PC-3 (cell line): ENCODE results near the gene DHRS4.
"Not testable (repeated sequence)": the region's sequence is repeated elsewhere in the genome, so short reads cannot be mapped to it uniquely, and the experiment has no call there.

Source experiments
- EZH2 ChIP-seq: fragments of 300-600 bp; sonication (generic); IDR thresholded peaks from one replicate; pipeline ENCODE4 v1.6.1; 2017; ENCODE audit warnings: antibody characterized with exemption, mild to moderate bottlenecking, low read length; ENCODE audit not compliant: unreplicated experiment
- TF ChIP-seq, protein P1 (sequence below): fragments of 300-600 bp; sonication (generic); conservative IDR thresholded peaks from 2 replicates; pipeline ENCODE4 v1.5.1; 2017; ENCODE audit warnings: antibody characterized with exemption, low read depth, mild to moderate bottlenecking, low read length

DNA sequence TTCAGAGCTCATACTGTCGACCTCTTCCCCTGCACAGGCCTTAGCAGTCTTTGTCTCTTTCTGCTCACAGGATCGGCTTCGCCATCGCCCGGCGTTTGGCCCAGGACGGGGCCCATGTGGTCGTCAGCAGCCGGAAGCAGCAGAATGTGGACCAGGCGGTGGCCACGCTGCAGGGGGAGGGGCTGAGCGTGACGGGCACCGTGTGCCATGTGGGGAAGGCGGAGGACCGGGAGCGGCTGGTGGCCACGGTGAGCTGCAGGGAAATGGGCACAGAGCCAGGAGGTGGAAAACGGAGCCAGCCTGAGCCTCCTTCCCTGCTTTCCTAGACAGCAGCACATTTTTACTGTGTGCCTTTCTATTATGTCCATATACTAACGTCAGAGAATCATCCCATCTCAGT, 1.4 kb downstream of the DHRS4 start:
- TF ChIP-seq, protein P1, sequence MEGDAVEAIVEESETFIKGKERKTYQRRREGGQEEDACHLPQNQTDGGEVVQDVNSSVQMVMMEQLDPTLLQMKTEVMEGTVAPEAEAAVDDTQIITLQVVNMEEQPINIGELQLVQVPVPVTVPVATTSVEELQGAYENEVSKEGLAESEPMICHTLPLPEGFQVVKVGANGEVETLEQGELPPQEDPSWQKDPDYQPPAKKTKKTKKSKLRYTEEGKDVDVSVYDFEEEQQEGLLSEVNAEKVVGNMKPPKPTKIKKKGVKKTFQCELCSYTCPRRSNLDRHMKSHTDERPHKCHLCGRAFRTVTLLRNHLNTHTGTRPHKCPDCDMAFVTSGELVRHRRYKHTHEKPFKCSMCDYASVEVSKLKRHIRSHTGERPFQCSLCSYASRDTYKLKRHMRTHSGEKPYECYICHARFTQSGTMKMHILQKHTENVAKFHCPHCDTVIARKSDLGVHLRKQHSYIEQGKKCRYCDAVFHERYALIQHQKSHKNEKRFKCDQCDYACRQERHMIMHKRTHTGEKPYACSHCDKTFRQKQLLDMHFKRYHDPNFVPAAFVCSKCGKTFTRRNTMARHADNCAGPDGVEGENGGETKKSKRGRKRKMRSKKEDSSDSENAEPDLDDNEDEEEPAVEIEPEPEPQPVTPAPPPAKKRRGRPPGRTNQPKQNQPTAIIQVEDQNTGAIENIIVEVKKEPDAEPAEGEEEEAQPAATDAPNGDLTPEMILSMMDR = not testable (repeated sequence)
- not testable (repeated sequence) for TF ChIP-seq EZH2
